Esophagus squamous epithelium (tissue), 5 donors: ENCODE results near the gene ACACA. TPM values are rescaled to one million over a fixed set of nuclear protein-coding genes. Genes with fewer than 3 reads are reported as not detected.

Source experiments
- DNase-seq: peaks from one replicate; lab custom pipeline; 2025; lab: John Stamatoyannopoulos, UW
- H3K27ac ChIP-seq, 4 donors: fragments of 200-600 bp; sonication (generic); one replicate each; pipeline ENCODE4 v1.5.1; 2016 to 2019; ENCODE audit warnings: mild to moderate bottlenecking in 1 of 4
- H3K27me3 ChIP-seq, 4 donors: fragments of 200-600 bp; sonication (generic); 1 replicate in 3 of 4; 2 replicates in 1 of 4; pipeline versions ENCODE4 v1.5.1 to v1.6.0; 2017 to 2021; ENCODE audit warnings: antibody characterized with exemption in 1 of 4
- H3K36me3 ChIP-seq, 3 donors: fragments of 200-600 bp; sonication (generic); one replicate each; pipeline ENCODE4 v1.5.1; 2016 to 2019
- H3K4me1 ChIP-seq, 3 donors: fragments of 200-600 bp; sonication (generic); one replicate each; pipeline ENCODE4 v1.5.1; 2017 to 2019
- H3K4me3 ChIP-seq, 4 donors: fragments of 200-600 bp; sonication (generic); 1 replicate in 3 of 4; 2 replicates in 1 of 4; pipeline ENCODE4 v1.5.1; 2016 to 2019; ENCODE audit warnings: mild to moderate bottlenecking in 2 of 4, moderate library complexity in 1 of 4
- H3K9me3 ChIP-seq, 3 donors: fragments of 200-600 bp; sonication (generic); one replicate each; pipeline ENCODE4 v1.5.1; 2016 to 2019
- POLR2A ChIP-seq, 4 donors: fragments of 450-650 bp; IDR thresholded peaks; one replicate each; pipeline ENCODE4 v1.6.1; 2017; ENCODE audit warnings: antibody characterized with exemption in 4 of 4, mild to moderate bottlenecking in 4 of 4, moderate library complexity in 3 of 4
- WGBS, 2 donors: methylation state at CpG; one replicate each; pipeline ENCODE4 v1.1.5; 2018; 5-methylcytosine and 5-hydroxymethylcytosine counted together
- intact Hi-C: fragments of 100-400 bp; cut with DNase I; formaldehyde crosslinking; loops from one replicate; pipeline ENCODE4 v1.15.0; 2022
- total RNA-seq, 4 donors: library from RNA; depleted of rRNA; stranded (reverse); fragments of >200 nt; gene quantifications; one replicate each; pipeline ENCODE4 v1.1.0, GENCODE V29; 2016
- TF ChIP-seq, protein P1 (sequence below), 6 experiments: fragments of 450-650 bp in 4 of 6; fragments of 200-600 bp in 2 of 6; sonication (generic) in 2 of 6; IDR thresholded peaks; one replicate each; pipeline ENCODE4 v1.5.1; 2016 to 2019; ENCODE audit warnings: antibody characterized with exemption in 6 of 6, mild to moderate bottlenecking in 4 of 6, moderate library complexity in 4 of 6
- donor health status: DM: yes; HTN: yes; CAD: no.

The ACACA gene
- total RNA-seq, 4 donors from 2014 or later = 34.5 to 81.0 (median 55.8) TPM

DNA sequence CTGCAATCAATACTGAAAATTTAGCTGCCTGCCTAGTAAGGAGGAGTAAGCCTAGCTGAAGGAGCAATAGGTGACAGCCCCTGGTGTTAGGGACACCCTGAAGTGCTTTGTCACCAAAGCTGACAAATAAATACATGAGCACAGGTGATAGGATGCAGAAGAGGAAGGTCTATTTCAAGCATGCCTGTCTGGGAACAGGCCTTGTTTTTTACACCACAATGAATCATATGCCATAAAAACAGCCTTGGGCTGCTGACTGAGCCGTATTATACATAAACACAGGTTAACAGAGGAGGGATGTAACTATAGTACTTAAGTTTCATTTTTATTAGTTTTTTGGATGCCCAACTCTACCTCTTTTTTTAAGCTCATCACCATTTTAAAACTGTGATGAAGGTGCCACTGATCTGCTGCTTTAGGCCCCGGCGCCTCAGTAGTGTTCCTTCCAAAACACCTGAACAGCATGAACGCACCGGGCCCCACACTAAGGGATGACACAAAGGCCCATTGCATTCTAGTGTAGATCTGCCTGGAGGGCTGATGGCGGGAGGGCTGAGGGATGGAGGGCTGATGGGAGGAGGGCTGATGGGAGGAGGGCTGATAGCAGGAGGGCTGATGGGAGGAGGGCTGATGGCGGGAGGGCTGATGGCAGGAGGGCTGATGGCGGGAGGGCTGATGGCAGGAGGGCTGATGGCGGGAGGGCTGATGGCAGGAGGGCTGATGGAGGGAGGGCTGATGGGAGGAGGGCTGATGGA, 307.5 kb downstream of the ACACA start:
- WGBS, 2 donors = 84 to 94% methylated on average over 7 to 8 of the region's 9 CpGs
- DNase-seq = no peak
- Histone ChIP-seq H3K4me1 (no peaks in the 10 kb centered on the region), H3K27me3 (no peaks in the 10 kb centered on the region), H3K27ac (no peak overlapping the region), H3K4me3 (no peak overlapping the region), H3K36me3 (peaks cover 0 to 98% (median 19%) of the 10 kb centered on the region in 3 donors), H3K9me3 (no peaks in the 10 kb centered on the region)
- intact Hi-C loops = no loop called here
- TF ChIP-seq POLR2A (IDR thresholded peaks at IDR 0.05) = no peak
- TF ChIP-seq, protein P1, sequence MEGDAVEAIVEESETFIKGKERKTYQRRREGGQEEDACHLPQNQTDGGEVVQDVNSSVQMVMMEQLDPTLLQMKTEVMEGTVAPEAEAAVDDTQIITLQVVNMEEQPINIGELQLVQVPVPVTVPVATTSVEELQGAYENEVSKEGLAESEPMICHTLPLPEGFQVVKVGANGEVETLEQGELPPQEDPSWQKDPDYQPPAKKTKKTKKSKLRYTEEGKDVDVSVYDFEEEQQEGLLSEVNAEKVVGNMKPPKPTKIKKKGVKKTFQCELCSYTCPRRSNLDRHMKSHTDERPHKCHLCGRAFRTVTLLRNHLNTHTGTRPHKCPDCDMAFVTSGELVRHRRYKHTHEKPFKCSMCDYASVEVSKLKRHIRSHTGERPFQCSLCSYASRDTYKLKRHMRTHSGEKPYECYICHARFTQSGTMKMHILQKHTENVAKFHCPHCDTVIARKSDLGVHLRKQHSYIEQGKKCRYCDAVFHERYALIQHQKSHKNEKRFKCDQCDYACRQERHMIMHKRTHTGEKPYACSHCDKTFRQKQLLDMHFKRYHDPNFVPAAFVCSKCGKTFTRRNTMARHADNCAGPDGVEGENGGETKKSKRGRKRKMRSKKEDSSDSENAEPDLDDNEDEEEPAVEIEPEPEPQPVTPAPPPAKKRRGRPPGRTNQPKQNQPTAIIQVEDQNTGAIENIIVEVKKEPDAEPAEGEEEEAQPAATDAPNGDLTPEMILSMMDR (IDR thresholded peaks at IDR 0.05) = no peak

DNA sequence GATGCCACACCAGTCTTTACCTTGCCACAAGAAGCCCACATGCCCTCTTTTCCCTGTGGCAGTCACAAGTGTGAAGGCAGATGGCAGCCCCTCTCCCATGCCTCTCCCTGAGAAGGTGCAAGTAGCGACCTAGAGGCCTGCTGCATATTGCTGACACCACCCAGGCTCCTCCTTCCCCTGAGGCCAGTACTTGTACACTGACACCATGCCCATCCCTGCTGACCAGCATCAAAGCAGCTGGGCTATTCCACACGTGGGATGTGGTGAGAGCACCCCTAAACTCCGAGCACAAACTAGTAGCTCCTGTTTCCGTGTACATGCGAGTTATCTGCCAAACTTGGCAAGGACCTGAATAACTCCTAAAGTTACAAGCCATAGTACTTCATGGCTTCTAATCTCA, 308.5 kb downstream of the ACACA start:
- WGBS, 2 donors = 73 to 84% methylated on average over 5 of the region's 5 CpGs
- Histone ChIP-seq H3K27ac (no peak overlapping the region), H3K4me1 (no peaks in the 10 kb centered on the region), H3K36me3 (peaks cover 0 to 98% (median 19%) of the 10 kb centered on the region in 3 donors), H3K27me3 (no peaks in the 10 kb centered on the region), H3K9me3 (no peaks in the 10 kb centered on the region), H3K4me3 (no peak overlapping the region)
- TF ChIP-seq, protein P1 (IDR thresholded peaks at IDR 0.05) = no peak
- no peak for TF ChIP-seq POLR2A (IDR thresholded peaks at IDR 0.05)
- intact Hi-C loops = no loop called here
- DNase-seq = no peak

DNA sequence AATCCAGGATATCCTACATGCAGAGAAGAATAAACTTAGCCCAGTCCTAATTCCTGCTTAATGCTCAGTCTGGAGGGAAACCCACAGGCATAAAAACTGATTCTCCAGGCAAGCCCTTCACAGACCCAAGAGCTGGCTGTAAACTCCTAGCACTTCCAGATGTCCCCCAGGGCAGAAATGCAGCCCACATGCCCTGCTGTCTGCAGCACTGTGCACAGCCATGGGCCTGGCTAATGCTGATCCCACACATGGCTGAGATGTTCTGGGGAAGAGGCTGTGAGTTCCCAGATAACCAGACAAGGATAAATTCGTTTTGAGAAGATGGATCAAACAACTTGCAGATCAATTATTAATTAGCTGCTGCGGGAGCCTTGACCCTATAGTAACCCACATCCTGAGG, 309.5 kb downstream of the ACACA start:
- no peak for TF ChIP-seq POLR2A (IDR thresholded peaks at IDR 0.05)
- TF ChIP-seq, protein P1 (IDR thresholded peaks at IDR 0.05) = no peak
- Histone ChIP-seq H3K4me1 (no peaks in the 10 kb centered on the region), H3K36me3 (peaks cover 0 to 98% (median 19%) of the 10 kb centered on the region in 3 donors), H3K27me3 (no peaks in the 10 kb centered on the region), H3K27ac (no peak overlapping the region), H3K9me3 (no peaks in the 10 kb centered on the region), H3K4me3 (no peak overlapping the region)
- intact Hi-C loops = no loop called here
- no peak for DNase-seq
- 90% methylated on average over 2 of the region's 2 CpGs for WGBS, 2 donors

DNA sequence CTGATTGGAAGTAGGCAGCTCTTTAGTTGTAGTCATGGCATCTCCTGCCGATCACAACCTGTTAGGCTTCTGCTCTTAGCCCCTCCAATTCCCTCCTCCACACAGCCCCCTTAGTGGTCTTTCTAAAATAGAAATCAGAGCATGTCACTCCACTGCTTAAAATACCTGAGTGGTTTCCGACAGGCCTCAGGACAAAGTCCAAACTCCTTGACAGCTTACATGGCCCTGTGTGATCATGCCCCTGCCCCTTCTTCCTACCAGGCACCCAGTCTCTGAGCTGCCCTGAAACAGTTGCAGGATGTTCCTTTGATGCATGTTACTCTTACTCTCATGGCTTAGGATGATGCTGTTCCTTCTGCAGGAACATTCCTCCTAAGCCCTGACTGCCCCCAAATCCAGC, 310.6 kb downstream of the ACACA start:
- peaks cover 0 to 8% (median 3%) of the 10 kb centered on the region in 3 donors for H3K4me1 ChIP-seq
- H3K36me3 ChIP-seq = peaks cover 0 to 98% (median 19%) of the 10 kb centered on the region in 3 donors

DNA sequence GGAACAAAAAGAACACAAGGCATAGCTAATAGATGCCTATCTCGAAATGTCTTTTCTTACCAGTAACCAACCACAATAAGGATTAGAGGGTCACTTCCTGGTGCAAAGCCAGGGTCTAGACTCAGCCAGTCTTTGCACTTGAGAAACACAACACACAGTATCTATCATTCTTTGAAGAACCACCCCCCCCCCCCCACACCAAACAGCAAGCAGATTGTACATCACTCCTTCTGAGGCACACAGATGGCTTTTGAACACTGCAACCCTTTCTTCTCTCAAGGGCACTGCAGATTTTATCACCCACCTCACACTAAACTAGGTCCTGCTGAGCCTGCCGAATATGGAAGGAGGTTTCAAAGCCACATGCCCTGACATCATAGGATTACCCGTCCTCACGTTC, 312.2 kb downstream of the ACACA start:
- Histone ChIP-seq H3K4me1 (peaks cover 0 to 13% (median 3%) of the 10 kb centered on the region in 3 donors), H3K4me3 (no peak overlapping the region), H3K9me3 (no peaks in the 10 kb centered on the region), H3K36me3 (peaks cover 0 to 97% (median 19%) of the 10 kb centered on the region in 3 donors), H3K27me3 (no peaks in the 10 kb centered on the region), H3K27ac (no peak overlapping the region)
- no peak for TF ChIP-seq POLR2A (IDR thresholded peaks at IDR 0.05)
- TF ChIP-seq, protein P1 (IDR thresholded peaks at IDR 0.05) = no peak
- WGBS, 2 donors = 86 to 92% methylated on average over 2 to 4 of the region's 4 CpGs
- intact Hi-C loops = no loop called here
- DNase-seq = no peak

More for the DNA sequence above, 310.6 kb downstream of the ACACA start:
- 84 to 92% methylated on average over 2 of the region's 2 CpGs for WGBS, 2 donors
- Histone ChIP-seq H3K27me3 (no peaks in the 10 kb centered on the region), H3K27ac (no peak overlapping the region), H3K9me3 (no peaks in the 10 kb centered on the region), H3K4me3 (no peak overlapping the region)
- no peak for DNase-seq
- TF ChIP-seq, protein P1 (IDR thresholded peaks at IDR 0.05) = no peak
- no peak for TF ChIP-seq POLR2A (IDR thresholded peaks at IDR 0.05)
- intact Hi-C loops = no loop called here
